ENCODE data around the gene MAML2. TPM values are rescaled to one million over a fixed set of nuclear protein-coding genes. Genes with fewer than 3 reads are reported as not detected.
A peak's percentile ranks its signal among the peaks of the same experiment; 100 is the strongest.

Gene MAML2
- total and polyA plus RNA-seq, 9 of the 15 experiments (the other 6 are each of a cell fraction or from before 2014, with no cell fraction given), result 0.79 to 6.8 (median 4.8) TPM

DNA sequence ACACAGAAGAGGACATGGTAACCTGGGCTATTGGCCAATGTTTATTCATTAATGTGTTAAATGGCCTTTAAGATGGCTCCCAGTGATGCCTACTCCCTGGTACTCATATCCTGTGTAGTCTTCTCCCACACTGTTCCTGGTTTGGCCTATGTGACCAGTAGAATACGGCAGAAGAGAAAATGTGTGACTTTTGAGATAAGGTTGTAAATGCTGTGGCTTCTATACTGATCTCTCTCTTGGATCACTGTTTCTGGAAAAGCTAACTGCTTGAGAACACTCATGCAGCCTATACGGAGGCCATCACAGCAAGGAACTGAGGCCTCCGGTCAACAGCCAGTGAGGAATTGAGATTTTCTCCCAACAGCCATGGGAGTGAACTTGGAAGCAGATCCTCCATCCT, 24.1 kb downstream of the MAML2 start (continued):
- TF ChIP-seq, protein P1, sequence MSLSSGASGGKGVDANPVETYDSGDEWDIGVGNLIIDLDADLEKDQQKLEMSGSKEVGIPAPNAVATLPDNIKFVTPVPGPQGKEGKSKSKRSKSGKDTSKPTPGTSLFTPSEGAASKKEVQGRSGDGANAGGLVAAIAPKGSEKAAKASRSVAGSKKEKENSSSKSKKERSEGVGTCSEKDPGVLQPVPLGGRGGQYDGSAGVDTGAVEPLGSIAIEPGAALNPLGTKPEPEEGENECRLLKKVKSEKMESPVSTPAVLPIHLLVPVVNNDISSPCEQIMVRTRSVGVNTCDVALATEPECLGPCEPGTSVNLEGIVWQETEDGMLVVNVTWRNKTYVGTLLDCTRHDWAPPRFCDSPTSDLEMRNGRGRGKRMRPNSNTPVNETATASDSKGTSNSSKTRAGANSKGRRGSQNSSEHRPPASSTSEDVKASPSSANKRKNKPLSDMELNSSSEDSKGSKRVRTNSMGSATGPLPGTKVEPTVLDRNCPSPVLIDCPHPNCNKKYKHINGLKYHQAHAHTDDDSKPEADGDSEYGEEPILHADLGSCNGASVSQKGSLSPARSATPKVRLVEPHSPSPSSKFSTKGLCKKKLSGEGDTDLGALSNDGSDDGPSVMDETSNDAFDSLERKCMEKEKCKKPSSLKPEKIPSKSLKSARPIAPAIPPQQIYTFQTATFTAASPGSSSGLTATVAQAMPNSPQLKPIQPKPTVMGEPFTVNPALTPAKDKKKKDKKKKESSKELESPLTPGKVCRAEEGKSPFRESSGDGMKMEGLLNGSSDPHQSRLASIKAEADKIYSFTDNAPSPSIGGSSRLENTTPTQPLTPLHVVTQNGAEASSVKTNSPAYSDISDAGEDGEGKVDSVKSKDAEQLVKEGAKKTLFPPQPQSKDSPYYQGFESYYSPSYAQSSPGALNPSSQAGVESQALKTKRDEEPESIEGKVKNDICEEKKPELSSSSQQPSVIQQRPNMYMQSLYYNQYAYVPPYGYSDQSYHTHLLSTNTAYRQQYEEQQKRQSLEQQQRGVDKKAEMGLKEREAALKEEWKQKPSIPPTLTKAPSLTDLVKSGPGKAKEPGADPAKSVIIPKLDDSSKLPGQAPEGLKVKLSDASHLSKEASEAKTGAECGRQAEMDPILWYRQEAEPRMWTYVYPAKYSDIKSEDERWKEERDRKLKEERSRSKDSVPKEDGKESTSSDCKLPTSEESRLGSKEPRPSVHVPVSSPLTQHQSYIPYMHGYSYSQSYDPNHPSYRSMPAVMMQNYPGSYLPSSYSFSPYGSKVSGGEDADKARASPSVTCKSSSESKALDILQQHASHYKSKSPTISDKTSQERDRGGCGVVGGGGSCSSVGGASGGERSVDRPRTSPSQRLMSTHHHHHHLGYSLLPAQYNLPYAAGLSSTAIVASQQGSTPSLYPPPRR (CRISPR knock-in tag; IDR thresholded peaks at IDR 0.05; ENCODE audit: borderline replicate concordance), result no peak
- 0 out of 4 replicates have a peak, but pooled peaks of 1 of the 2 experiments have one; percentile 33 for TF ChIP-seq RCOR1 (IDR thresholded peaks at IDR 0.05; ENCODE audit: borderline replicate concordance in 1 of 2, low read depth in 2 of 2, low read length in 2 of 2)
- TF ChIP-seq POLR2G (IDR thresholded peaks at IDR 0.05; ENCODE audit: low read depth, low read length), result no peak
- TF ChIP-seq, protein P2, sequence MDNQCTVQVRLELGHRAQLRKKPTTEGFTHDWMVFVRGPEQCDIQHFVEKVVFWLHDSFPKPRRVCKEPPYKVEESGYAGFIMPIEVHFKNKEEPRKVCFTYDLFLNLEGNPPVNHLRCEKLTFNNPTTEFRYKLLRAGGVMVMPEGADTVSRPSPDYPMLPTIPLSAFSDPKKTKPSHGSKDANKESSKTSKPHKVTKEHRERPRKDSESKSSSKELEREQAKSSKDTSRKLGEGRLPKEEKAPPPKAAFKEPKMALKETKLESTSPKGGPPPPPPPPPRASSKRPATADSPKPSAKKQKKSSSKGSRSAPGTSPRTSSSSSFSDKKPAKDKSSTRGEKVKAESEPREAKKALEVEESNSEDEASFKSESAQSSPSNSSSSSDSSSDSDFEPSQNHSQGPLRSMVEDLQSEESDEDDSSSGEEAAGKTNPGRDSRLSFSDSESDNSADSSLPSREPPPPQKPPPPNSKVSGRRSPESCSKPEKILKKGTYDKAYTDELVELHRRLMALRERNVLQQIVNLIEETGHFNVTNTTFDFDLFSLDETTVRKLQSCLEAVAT (IDR thresholded peaks at IDR 0.05), result no peak
- peak; percentile 86 for TF ChIP-seq ARID1B (IDR thresholded peaks at IDR 0.05)
- no peak for TF ChIP-seq ZNF354B (CRISPR knock-in tag; IDR thresholded peaks at IDR 0.05)
- TF ChIP-seq SNRNP70 (optimal IDR thresholded peaks at IDR 0.05; ENCODE audit: low read depth, low read length), result no peak
- TF ChIP-seq, protein P3, sequence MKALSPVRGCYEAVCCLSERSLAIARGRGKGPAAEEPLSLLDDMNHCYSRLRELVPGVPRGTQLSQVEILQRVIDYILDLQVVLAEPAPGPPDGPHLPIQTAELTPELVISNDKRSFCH (CRISPR knock-in tag; IDR thresholded peaks at IDR 0.05), result no peak
- TF ChIP-seq, protein P3 (tag; IDR thresholded peaks at IDR 0.05), result 0 out of 2 replicates have a peak, but pooled peaks have one; percentile 32
- TF ChIP-seq HDAC1 (IDR thresholded peaks at IDR 0.05), result peak in 1 of 2 experiments; percentile 64; a peak in 2 of 4 replicates
- TF ChIP-seq DNMT1 (IDR thresholded peaks at IDR 0.05), result no peak
- no peak for TF ChIP-seq ZSCAN32 (CRISPR knock-in tag; IDR thresholded peaks at IDR 0.05)
- TF ChIP-seq, protein P4, sequence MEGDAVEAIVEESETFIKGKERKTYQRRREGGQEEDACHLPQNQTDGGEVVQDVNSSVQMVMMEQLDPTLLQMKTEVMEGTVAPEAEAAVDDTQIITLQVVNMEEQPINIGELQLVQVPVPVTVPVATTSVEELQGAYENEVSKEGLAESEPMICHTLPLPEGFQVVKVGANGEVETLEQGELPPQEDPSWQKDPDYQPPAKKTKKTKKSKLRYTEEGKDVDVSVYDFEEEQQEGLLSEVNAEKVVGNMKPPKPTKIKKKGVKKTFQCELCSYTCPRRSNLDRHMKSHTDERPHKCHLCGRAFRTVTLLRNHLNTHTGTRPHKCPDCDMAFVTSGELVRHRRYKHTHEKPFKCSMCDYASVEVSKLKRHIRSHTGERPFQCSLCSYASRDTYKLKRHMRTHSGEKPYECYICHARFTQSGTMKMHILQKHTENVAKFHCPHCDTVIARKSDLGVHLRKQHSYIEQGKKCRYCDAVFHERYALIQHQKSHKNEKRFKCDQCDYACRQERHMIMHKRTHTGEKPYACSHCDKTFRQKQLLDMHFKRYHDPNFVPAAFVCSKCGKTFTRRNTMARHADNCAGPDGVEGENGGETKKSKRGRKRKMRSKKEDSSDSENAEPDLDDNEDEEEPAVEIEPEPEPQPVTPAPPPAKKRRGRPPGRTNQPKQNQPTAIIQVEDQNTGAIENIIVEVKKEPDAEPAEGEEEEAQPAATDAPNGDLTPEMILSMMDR (IDR thresholded peaks at IDR 0.05 in 2 of 3, conservative IDR thresholded peaks at IDR 0.05 in 1 of 3; ENCODE audit: insufficient read depth in 2 of 3, low read depth in 1 of 3, low read length in 3 of 3), result no peak
- TF ChIP-seq, protein P5, sequence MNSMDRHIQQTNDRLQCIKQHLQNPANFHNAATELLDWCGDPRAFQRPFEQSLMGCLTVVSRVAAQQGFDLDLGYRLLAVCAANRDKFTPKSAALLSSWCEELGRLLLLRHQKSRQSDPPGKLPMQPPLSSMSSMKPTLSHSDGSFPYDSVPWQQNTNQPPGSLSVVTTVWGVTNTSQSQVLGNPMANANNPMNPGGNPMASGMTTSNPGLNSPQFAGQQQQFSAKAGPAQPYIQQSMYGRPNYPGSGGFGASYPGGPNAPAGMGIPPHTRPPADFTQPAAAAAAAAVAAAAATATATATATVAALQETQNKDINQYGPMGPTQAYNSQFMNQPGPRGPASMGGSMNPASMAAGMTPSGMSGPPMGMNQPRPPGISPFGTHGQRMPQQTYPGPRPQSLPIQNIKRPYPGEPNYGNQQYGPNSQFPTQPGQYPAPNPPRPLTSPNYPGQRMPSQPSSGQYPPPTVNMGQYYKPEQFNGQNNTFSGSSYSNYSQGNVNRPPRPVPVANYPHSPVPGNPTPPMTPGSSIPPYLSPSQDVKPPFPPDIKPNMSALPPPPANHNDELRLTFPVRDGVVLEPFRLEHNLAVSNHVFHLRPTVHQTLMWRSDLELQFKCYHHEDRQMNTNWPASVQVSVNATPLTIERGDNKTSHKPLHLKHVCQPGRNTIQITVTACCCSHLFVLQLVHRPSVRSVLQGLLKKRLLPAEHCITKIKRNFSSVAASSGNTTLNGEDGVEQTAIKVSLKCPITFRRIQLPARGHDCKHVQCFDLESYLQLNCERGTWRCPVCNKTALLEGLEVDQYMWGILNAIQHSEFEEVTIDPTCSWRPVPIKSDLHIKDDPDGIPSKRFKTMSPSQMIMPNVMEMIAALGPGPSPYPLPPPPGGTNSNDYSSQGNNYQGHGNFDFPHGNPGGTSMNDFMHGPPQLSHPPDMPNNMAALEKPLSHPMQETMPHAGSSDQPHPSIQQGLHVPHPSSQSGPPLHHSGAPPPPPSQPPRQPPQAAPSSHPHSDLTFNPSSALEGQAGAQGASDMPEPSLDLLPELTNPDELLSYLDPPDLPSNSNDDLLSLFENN (IDR thresholded peaks at IDR 0.05; ENCODE audit: low read depth in 2 of 2, low read length in 2 of 2), result no peak

Data from K562 (cell line).